Fibroblast of gingiva (primary cell): ENCODE results near the gene LRTM2.

Experiments used
- DNase-seq: peaks from one replicate; pipeline ENCODE4 v3.0.0-alpha.2; 2011; ENCODE audit warnings: low read depth

Gene LRTM2

GRCh38 chr12:1842183-1842904, 22.0 kb downstream of the LRTM2 start:
- no peak for DNase-seq

- no peak for DNase-seq
Measured at GRCh38 chr12:1842905-1843640, 22.7 kb downstream of the LRTM2 start.

DNA sequence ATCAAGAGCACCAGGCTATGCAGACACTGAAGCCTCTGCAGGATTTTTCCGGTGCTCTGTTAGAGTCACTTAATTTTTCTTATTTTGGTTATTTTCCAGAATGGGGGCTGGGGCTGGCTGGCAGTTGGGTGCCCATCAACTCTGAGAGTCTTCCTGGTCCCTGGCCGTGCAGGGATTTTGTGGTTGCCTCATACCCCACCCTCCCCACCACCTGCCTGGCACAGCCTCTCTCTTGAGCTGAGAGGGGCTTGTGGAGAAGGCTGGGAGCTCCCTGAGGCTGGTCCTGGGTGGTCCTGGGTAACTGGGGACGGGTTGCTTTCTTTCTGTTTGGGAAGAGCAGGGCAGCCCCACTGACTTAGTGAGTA, 23.3 kb downstream of the LRTM2 start:
- no peak for DNase-seq

- DNase-seq: no peak
Measured at GRCh38 chr12:1844223-1844622, 23.9 kb downstream of the LRTM2 start.

- DNase-seq: no peak
Measured at GRCh38 chr12:1844661-1845409, 24.5 kb downstream of the LRTM2 start.

DNA sequence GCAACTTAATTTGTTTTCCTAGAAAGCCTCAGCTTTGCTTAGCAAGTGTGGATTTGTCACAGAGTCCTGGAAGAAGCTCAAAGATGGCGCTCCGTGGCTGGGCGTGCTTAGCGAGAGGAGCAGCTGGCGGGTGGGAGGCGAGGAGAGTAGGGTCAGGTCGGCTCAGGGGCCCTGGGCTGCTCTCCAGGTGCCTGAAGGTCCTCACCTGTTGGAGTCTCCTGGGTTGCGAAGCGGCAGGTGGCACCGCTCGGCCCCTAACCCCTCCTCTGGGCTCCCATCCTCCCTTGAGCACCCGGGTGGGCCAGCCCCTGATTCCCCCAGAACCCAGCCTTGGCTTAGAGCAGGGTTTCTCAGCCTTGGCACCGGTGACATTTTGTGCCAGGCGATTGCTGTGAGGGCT, 25.1 kb downstream of the LRTM2 start:
- no peak for DNase-seq

DNA sequence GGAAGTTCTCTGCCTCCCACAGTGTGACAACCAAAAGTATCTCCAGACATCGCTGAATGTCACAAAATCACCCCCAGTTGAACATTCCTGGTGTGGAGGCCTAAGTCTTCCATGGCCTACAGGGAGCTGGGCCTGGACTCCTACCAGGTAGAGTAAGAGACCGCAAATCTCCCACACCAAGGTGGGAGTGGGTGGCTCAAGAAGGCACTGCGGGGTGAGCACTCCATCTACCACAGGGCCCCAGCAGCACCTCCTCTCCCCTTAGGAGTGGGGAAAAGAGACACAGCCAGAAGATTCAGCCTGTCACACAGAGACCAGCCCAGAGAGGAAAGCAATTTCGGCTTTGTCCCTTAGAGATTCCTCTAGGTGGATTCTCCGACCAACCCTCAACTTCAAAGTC, 25.5 kb downstream of the LRTM2 start:
- no peak for DNase-seq

DNA sequence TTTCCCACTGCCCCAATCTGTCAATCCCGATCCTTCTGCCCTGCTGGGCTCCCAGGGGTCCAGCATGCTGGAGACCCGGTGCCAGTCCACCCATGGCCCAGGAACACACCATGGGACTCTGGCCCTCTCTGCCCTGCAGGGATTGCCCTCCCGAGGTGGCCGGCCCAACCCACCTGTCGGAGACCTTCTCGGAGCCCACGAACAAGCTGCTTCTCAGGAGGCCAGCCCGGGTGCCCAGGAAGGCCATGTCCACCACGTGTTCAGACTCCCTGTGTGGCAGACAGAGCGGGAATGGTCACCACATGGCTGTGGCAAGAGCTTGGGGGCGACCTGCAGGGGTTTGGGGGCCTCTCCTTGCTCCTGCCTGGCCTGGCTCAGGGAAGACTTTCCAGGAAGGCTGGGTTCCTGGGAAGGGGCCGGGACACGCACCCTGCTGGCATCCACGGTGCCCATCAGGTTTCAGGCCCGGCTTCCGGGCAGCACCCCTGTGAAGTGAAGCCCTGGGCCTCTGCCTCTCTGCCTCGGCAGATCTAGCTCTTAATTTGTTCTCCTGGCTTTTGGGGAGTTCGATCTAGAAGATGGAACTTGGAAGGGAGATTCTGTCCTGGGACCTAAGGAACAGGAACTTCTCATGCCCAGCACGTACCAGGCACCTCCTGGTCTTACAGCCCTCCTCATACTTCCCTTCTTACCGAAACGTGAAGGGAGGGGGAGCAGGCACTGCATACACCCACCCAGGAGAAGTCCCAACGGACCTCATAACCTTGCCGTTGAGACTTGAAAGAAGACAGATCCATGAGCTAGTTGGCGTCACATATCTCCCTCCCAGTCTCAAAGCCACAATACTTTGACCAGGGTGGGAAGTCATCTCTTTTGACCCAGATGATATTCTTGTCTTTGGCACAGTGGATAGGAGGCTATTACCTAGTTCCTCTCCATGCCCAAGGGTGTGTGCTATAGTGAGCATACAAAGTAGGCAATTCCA, 26.3 kb downstream of the LRTM2 start:
- no peak for DNase-seq

GRCh38 chr12:1847411-1847810, 27.0 kb downstream of the LRTM2 start:
- no peak for DNase-seq

GRCh38 chr12:1848146-1848545, 27.8 kb downstream of the LRTM2 start:
- no peak for DNase-seq

- DNase-seq: no peak
Measured at GRCh38 chr12:1848745-1849144, 28.4 kb downstream of the LRTM2 start.

- DNase-seq: peak; percentile 26
Measured at GRCh38 chr12:1851151-1851701, 30.9 kb downstream of the LRTM2 start.

DNA sequence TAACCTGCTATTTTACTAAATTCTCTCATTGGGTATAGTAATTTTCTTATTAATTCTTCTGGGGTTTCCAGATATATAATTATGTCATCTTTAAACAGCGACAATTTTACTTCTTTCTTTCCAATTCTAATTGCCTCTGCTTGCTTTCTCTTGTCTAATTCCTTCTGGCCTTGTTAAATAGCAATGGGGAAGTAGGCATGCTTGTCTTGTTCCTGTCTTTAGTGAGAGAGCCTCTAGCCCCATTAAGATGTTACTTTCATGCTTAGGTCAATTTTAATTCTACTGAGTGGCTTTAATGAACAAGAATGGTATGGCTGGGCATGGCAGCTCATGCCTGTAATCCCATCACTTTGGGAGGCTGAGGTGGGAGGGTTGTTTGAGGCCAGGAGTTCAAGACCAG, 31.7 kb downstream of the LRTM2 start:
- no peak for DNase-seq

- no peak for DNase-seq
Measured at GRCh38 chr12:1853716-1854115, 33.4 kb downstream of the LRTM2 start.

GRCh38 chr12:1855241-1855640, 34.9 kb downstream of the LRTM2 start:
- peak; percentile 7 for DNase-seq

- DNase-seq: no peak
Measured at GRCh38 chr12:1857086-1857485, 36.7 kb downstream of the LRTM2 start.

- DNase-seq: no peak
Measured at GRCh38 chr12:1857821-1858220, 37.5 kb downstream of the LRTM2 start.

GRCh38 chr12:1858456-1858855, 38.1 kb downstream of the LRTM2 start:
- no peak for DNase-seq

DNA sequence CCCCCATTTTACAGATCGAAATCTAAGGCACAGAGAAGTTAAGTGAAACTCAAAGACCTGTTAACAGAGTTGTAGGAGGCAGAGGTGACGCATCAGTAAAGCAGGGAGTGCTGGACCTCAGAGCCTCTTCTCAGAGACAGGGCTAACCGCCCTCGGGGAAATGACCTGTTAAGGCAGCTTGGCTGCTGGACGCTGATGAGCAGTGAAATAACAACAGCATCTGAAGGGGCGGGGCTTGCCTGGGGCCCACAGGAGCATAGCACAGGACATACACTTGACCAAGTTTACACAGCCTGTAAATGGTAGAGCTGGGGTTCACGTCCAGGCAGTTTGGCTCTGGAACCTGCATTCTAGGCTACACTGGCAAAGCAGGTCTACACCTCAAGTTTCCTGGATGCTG, 39.3 kb downstream of the LRTM2 start:
- no peak for DNase-seq

DNA sequence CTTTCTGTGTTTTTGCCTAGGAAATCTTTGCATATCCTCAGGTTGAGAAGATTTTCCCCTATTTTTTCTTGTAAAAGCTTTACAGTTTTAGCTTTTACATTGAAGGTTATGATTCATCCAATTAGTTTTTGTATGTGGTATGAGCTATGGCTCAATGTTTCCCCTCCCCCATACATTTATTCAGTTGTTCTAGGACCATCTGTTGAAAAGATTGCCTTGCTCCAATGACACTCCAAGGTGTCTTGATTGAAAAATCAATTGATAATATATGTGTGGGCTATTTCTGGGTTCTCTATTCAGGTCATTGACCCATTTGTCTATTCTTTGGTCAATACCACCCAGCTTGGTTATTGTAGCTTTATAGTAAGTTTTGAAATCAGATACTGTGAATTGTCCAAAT, 42.6 kb downstream of the LRTM2 start:
- DNase-seq: no peak

- no peak for DNase-seq
Measured at GRCh38 chr12:1863823-1864222, 43.5 kb downstream of the LRTM2 start.

GRCh38 chr12:1864456-1864855, 44.1 kb downstream of the LRTM2 start:
- DNase-seq: no peak
